ENCODE measurements around the gene CST5.
"Not testable (repeated sequence)": the region's sequence is repeated elsewhere in the genome, so short reads cannot be mapped to it uniquely, and the experiment has no call there.

- not testable (repeated sequence) for TF ChIP-seq POLR2A (IDR thresholded peaks at IDR 0.05; ENCODE audit: low read depth, low read length); POLR2AphosphoS5 (IDR thresholded peaks at IDR 0.05; ENCODE audit: low read depth, low read length); TAF1 (IDR thresholded peaks at IDR 0.05; ENCODE audit: borderline replicate concordance, low read depth, low read length)
Observed at GRCh38 chr20:23890867-23891266, 11.3 kb upstream of the CST5 start.

All from GM12892 (cell line).